Measurements from ENCODE around the gene PRR14L. TPM values are rescaled to one million over a fixed set of nuclear protein-coding genes. Genes with fewer than 3 reads are reported as not detected.
"Not testable (repeated sequence)": the region's sequence is repeated elsewhere in the genome, so short reads cannot be mapped to it uniquely, and the experiment has no call there.

Gene PRR14L
- total RNA-seq, 2 experiments from 2014 or later: 28.7 to 31.8 TPM

DNA sequence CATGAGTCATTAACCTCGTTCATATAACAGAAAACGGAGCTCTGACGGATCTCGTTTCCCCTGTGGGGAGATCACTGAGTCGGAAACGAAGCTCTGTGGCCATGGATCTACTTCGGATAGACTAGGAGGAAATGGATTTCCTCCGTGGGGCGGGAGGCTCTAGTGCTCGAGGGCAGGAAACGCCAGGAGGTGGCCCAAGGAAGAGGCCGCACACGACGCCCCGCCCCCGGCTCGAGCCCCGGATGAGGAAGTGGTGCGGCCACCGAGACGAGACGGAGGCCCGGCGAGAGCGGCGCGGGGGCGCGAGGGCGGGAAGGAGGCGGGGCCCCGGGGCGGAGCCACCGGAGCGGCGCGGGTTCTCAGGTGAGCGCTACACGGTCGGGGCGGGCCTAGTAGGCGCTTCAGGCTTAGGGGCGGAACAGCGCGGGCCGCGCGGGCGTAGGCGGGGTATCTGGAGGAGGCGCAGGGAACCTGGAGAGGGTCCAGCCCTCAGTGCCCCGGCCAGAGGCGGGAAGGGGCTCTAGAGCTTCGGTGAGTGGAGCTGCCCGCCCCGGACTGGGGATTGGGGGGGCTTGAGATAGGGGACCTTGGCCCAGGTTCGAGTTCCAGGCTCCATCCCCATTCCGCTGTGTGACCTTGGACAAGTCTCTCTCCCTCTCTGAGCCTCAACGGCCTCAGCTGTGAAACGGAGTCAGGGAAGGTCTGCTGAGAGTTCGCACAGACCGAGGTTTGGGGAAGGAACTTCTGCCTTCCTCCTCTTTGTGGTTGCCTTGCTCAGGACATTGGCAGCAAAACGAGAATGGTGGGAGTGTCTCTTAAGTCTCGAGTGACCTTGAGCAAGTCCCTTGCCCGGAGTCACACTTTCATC, 3.9 kb upstream of the PRR14L start, which contains the start of gene DEPDC5:
Gene DEPDC5 (plus strand): TSS at position 386 of the 868 bp plus-strand sequence. CDS start 903 bp downstream, outside the sequence.
- intact Hi-C loops (cut with micrococcal nuclease): loop anchor here (1.0 to 5.0 kb wide), 6 partner anchors 15 to 462 kb away; partner anchors contain the start of genes DRG1, PATZ1, PIK3IP1 and PISD
- Mint-ChIP-seq H3K27ac (peak within 1 kb of the TSS; percentile 96), H3K4me3 (peak within 1 kb of the TSS; percentile 91), H3K4me1 (ENCODE audit: low read depth) (peaks cover 37% of the 10 kb centered on the region), H3K27me3 (ENCODE audit: low read depth) (no peaks in the 10 kb centered on the region), H3K9me3 (no peaks in the 10 kb centered on the region), H3K36me3 (ENCODE audit: low read depth) (peaks cover 12% of the 10 kb centered on the region)
- peak; percentile 96 for DNase-seq
- CTCF ChIA-PET: interaction anchor here (1.9 kb wide), 1 partner anchor 89 kb away, joined by 6 read pairs; no protein-coding TSS in a partner anchor

DNA sequence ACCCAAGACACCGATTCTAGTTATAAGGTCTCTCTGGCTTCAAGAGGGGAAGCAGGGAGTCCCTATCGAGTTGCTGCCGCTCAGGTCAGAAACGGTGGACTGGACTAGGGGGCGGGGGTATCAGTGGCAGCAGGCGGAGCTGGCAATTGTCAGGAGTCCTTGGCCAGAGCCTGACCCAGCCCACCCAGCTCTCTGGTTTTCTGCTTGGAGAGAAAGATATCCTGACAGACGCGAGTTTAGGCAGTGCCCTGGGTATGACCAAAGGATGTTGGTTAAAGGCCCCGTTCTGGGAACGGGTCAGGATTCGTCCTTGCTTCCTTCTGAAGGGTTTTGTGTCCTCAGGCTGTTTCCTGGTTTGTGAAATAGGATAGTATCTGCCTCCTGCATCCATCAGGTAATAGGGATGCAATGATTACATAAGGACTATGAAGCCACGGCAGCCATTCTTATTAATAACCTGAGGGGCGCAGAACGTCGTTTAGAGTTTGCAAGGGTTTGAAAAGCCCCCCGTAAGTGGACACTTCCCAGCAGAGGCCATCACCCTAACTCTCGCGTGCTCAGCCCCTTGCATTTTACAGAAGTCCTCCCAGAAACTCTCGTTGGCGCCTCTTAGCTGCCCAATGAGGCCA, 3.2 kb upstream of the PRR14L start:
- Mint-ChIP-seq H3K4me1 (ENCODE audit: low read depth) (peaks cover 45% of the 10 kb centered on the region), H3K4me3 (peak overlapping the region; percentile 91), H3K27ac (peak overlapping the region; percentile 96), H3K36me3 (ENCODE audit: low read depth) (peaks cover 8% of the 10 kb centered on the region), H3K27me3 (ENCODE audit: low read depth) (no peaks in the 10 kb centered on the region), H3K9me3 (no peaks in the 10 kb centered on the region)
- CTCF ChIA-PET: interaction anchor here (1.9 kb wide), 1 partner anchor 88 kb away, joined by 6 read pairs; no protein-coding TSS in a partner anchor
- peak; percentile 16 for DNase-seq
- intact Hi-C loops (cut with micrococcal nuclease): loop anchor here (1.0 to 5.0 kb wide), 5 partner anchors 91 to 461 kb away; partner anchors contain the start of genes DRG1, PATZ1, PIK3IP1 and PISD

DNA sequence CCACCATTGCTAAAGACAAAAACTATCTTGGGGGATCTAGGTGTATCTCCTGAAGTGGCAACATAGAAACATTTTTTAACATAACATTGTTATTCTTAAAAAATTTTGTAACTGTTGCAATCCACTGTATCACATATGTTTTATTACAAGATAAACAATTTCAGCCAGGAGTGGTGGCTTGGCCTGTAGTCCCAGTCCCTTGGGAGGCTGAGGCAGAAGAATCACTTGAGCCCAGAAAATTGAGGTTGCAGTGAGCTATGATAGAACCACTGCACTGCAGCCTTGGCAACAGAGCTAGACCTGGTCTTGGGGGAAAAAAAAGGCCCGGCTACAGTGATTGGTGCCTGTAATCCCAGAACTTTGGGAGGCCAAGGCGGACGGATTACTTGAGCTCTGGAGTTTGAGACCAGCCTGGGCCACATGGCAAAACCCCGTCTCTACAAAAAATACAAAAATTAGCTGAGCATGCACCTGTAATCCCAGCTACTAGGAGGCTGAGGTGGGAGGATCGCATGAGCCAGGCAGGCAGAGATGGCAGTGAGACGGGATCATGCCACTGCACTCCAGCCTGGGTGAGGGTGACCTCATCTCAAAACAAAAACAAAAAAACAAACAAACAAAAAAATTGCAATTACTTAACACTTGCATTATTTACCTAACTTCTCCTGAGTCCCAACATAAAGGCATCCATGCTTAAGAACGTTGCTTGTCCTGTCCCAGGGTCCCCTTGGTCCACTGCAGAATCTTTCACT, 2.3 kb upstream of the PRR14L start:
- Mint-ChIP-seq H3K4me1 (ENCODE audit: low read depth) (peaks cover 53% of the 10 kb centered on the region), H3K27ac (peak overlapping the region; percentile 96), H3K36me3 (ENCODE audit: low read depth) (peaks cover 14% of the 10 kb centered on the region), H3K9me3 (no peaks in the 10 kb centered on the region), H3K27me3 (ENCODE audit: low read depth) (no peaks in the 10 kb centered on the region), H3K4me3 (peak overlapping the region; percentile 91)
- intact Hi-C loops (cut with micrococcal nuclease): loop anchor here (5.0 kb wide), 3 partner anchors 355 to 460 kb away; partner anchors contain the start of genes DRG1, PATZ1 and PIK3IP1
- CTCF ChIA-PET: interaction anchor here (1.9 kb wide), 1 partner anchor 87 kb away, joined by 6 read pairs; no protein-coding TSS in a partner anchor
- no peak for DNase-seq

DNA sequence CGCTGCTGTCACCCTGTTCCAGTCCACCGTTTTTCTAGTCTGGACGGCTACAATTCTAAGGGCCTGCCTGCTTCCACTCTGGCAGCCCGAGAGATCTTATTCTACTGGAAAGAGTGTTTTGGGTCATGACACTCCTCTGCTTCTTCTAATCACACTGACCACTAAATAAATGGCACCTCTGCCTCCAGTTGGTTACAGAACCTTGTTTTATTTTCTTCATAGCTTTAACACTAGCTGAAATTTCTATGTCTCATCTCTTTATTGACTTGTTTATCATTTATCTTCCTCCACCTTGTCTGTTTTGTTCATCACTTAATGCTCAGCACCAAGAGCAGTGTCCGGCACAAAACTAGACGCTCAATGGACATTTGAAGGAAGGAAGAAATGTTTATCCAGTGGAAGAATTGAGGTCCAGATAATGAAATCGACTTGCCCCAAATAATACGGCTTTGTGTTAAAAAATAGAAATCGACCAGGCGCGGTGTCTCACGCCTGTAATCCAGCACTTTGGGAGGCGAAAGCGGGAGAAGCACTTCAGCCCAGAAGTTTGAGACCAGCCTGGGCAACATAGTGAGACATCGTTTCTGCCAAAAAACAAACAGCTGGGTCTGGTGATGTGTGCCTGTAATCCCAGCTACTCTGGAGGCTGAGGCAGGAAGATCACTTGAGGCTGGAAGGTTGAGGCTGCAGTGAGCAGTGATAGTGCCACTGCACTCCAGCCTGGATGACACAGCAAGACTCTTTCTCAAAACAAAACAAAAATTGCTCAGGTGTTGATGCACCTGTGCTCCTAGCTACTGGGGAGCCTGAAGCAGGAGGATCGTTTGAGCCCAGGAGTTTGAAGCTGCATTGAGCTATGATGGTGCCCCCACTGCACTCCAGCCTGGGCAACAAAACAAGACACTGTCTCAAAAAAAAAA, 693 bp upstream of the PRR14L start:
- CTCF ChIA-PET: no interaction called here
- peak overlapping the region; percentile 87 for H3K4me3 Mint-ChIP-seq
- no peaks in the 10 kb centered on the region for H3K27me3 Mint-ChIP-seq (ENCODE audit: low read depth)
- DNase-seq: no peak
- H3K4me1 Mint-ChIP-seq (ENCODE audit: low read depth): peaks cover 62% of the 10 kb centered on the region
- intact Hi-C loops (cut with micrococcal nuclease): loop anchor here (1.0 to 5.0 kb wide), 5 partner anchors 194 to 458 kb away; partner anchors contain the start of genes DRG1, EIF4ENIF1, PATZ1 and PIK3IP1
- peak overlapping the region; percentile 93 for H3K27ac Mint-ChIP-seq
- no peaks in the 10 kb centered on the region for H3K9me3 Mint-ChIP-seq
- peaks cover 18% of the 10 kb centered on the region for H3K36me3 Mint-ChIP-seq (ENCODE audit: low read depth)

DNA sequence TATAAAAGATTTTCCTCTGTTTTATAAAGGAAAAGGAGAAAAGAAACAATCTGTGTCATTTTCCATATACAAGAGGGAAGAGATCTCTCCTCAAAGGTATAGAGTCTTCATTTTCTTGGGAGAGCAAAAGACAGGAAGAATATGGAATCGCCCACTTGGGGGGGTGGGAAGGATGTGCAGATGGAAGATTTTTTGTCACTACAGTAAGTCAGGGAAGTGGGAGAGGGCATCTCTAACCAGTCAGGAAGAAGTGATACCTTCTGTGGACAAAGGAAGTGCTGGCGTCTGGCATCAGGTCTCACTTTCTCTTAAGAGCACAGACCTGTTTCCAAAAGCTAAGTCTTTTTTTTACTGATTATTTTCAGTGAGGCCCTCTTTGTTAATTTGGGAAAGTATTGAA, 1.4 kb downstream of the PRR14L start:
- no peaks in the 10 kb centered on the region for H3K27me3 Mint-ChIP-seq (ENCODE audit: low read depth)
- H3K36me3 Mint-ChIP-seq (ENCODE audit: low read depth): peaks cover 18% of the 10 kb centered on the region
- peaks cover 52% of the 10 kb centered on the region for H3K4me1 Mint-ChIP-seq (ENCODE audit: low read depth)
- H3K4me3 Mint-ChIP-seq: peak overlapping the region; percentile 87
- CTCF ChIA-PET: interaction anchor here (1.5 kb wide), 1 partner anchor 83 kb away, joined by 4 read pairs; no protein-coding TSS in a partner anchor
- intact Hi-C loops (cut with micrococcal nuclease): no loop called here
- no peak for DNase-seq
- H3K9me3 Mint-ChIP-seq: no peaks in the 10 kb centered on the region
- no peak overlapping the region for H3K27ac Mint-ChIP-seq

DNA sequence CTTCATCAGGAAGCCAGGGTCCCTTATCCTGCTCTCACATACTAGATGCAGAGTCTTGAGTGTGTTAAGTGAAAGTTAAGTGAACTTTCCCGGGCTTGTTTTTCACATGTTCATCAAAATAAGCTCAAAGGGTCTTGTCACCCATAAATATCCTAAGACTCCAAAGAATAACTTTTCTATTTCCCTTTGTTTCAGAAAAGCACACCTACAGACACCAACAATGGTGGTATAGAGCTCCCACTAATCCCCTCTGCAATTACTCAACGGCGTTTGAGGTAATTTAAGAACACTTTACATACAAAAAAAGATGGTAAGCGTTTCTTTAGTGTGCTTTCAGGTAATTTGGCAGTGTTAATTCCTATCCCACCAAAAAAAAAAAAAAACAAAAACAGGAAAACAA, 2.5 kb downstream of the PRR14L start:
- Mint-ChIP-seq H3K4me3 (no peak overlapping the region), H3K36me3 (ENCODE audit: low read depth) (peaks cover 20% of the 10 kb centered on the region), H3K27me3 (ENCODE audit: low read depth) (no peaks in the 10 kb centered on the region), H3K9me3 (no peaks in the 10 kb centered on the region), H3K27ac (peak overlapping the region; percentile 50), H3K4me1 (ENCODE audit: low read depth) (peaks cover 47% of the 10 kb centered on the region)
- intact Hi-C loops (cut with micrococcal nuclease): no loop called here
- DNase-seq: no peak
- CTCF ChIA-PET: interaction anchor here (0.7 to 1.5 kb wide), 2 partner anchors 82 to 148 kb away, joined by 4 read pairs; no protein-coding TSS in a partner anchor

DNA sequence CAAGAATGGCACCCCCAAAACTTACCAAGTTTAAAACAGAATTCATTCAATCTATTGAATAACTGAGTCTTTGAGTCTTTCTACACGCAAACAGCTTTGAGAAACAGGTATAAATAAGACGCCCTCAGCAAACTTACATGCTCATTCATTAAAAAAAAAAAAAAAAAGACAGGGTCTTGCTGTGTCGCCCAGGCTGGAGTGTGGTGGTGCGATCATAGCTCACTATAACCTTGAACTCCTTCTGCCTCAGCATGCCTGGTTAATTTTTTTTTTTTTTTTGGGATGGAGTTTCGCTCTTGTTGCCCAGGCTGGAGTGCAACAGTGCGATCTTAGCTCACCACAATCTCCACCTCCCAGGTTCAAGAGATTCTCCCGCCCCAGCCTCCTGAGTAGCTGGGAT, 6.1 kb downstream of the PRR14L start:
- no peak overlapping the region for H3K4me3 Mint-ChIP-seq
- DNase-seq: no peak
- H3K27me3 Mint-ChIP-seq (ENCODE audit: low read depth): no peaks in the 10 kb centered on the region
- H3K27ac Mint-ChIP-seq: no peak overlapping the region
- peaks cover 20% of the 10 kb centered on the region for H3K36me3 Mint-ChIP-seq (ENCODE audit: low read depth)
- no peaks in the 10 kb centered on the region for H3K9me3 Mint-ChIP-seq
- H3K4me1 Mint-ChIP-seq (ENCODE audit: low read depth): peaks cover 45% of the 10 kb centered on the region
- CTCF ChIA-PET: interaction anchor here (0.6 to 0.9 kb wide), 3 partner anchors 13 to 226 kb away, joined by 3 to 4 read pairs (median 3); no protein-coding TSS in a partner anchor
- intact Hi-C loops (cut with micrococcal nuclease): no loop called here

DNA sequence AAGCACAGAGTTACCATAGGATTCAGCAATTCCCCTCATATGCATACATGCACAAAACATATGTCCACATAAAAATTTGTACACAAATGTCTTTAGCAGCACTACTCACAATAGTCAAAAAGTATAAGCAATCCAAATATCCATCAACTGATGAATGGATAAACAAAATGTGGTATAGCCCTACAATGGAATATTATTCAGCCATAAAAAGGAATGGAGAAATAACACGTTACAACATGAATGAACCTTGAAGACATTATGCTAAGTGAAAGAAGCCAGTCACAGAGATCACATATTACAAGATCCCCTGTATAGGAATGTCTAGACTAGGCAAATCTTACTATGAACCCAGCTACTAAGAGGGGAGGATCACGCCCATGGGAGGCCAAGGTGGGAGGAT, 7.2 kb downstream of the PRR14L start:
- peak overlapping the region; percentile 35 for H3K27ac Mint-ChIP-seq
- no peaks in the 10 kb centered on the region for H3K27me3 Mint-ChIP-seq (ENCODE audit: low read depth)
- intact Hi-C loops (cut with micrococcal nuclease): no loop called here
- DNase-seq: no peak
- CTCF ChIA-PET: no interaction called here
- no peak overlapping the region for H3K4me3 Mint-ChIP-seq
- peaks cover 22% of the 10 kb centered on the region for H3K36me3 Mint-ChIP-seq (ENCODE audit: low read depth)
- no peaks in the 10 kb centered on the region for H3K9me3 Mint-ChIP-seq
- peaks cover 44% of the 10 kb centered on the region for H3K4me1 Mint-ChIP-seq (ENCODE audit: low read depth)

DNA sequence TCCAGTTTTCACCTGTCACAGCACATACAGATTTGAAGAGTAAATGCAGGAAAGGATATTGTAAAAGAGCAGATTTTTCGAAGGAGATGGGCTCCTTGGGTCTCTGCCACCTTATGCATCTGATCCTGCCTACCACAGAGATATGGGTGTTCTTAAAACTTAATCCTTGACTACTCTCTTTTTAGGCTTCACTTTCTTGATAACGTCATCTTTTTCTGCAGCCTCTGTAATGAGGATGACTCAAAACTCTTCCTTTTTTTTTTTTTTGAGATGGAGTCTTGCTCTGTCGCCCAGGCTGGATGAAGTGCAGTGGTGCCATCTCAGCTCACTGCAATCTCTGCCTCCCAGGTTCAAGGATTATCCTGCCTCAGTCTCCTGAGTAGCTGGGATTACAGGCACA, 7.8 kb downstream of the PRR14L start:
- no peak for DNase-seq
- CTCF ChIA-PET: no interaction called here
- H3K27ac Mint-ChIP-seq: no peak overlapping the region
- intact Hi-C loops (cut with micrococcal nuclease): no loop called here
- no peaks in the 10 kb centered on the region for H3K9me3 Mint-ChIP-seq
- no peak overlapping the region for H3K4me3 Mint-ChIP-seq
- peaks cover 22% of the 10 kb centered on the region for H3K36me3 Mint-ChIP-seq (ENCODE audit: low read depth)
- H3K4me1 Mint-ChIP-seq (ENCODE audit: low read depth): peaks cover 41% of the 10 kb centered on the region
- no peaks in the 10 kb centered on the region for H3K27me3 Mint-ChIP-seq (ENCODE audit: low read depth)

DNA sequence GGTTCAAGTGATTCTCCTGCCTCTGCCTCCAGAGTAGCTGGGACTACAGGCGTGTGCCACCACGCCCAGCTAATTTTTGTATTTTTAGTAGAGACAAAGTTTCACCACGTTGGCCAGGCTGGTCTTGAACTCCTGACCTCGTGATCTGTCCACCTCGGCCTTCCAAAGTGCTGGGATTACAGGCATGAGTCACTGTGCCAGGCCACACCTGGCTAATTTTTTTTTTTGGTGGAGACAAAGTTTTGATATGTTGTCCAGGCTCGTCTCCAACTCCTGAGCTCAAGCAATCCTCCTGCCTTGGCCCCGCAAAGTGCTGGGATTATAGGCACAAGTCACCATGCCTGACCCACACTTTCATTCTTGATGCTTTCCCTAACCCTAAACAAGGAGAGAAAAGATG, 9.6 kb downstream of the PRR14L start:
- DNase-seq; intact Hi-C loops (cut with micrococcal nuclease); H3K4me3 Mint-ChIP-seq; H3K27ac Mint-ChIP-seq; H3K27me3 Mint-ChIP-seq (ENCODE audit: low read depth); H3K9me3 Mint-ChIP-seq; CTCF ChIA-PET: not testable (repeated sequence)
- Mint-ChIP-seq H3K36me3 (ENCODE audit: low read depth) (peaks cover 24% of the 10 kb centered on the region), H3K4me1 (ENCODE audit: low read depth) (peaks cover 36% of the 10 kb centered on the region)

DNA sequence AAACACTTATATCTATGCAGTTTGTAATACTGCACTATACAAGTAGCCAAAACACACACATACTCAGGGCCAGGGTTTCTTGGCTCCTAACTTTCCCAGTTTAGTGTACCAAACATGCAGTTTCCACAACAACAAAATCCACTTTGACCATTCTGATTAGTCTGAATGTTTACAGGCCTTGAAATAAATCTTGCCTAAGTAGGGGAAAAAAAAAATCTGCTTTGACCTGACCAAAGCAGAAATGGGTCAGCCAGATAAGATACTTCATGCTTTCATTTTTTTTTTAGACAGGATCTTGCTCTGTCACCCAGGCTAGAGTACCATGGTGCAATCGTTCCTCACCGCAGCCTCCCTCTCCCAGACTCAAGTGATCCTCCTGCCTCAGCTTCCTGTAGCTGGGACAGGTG, 10.1 kb downstream of the PRR14L start:
- no peak for DNase-seq
- Mint-ChIP-seq H3K27ac (no peak overlapping the region), H3K4me1 (ENCODE audit: low read depth) (peaks cover 36% of the 10 kb centered on the region), H3K9me3 (no peaks in the 10 kb centered on the region), H3K27me3 (ENCODE audit: low read depth) (no peaks in the 10 kb centered on the region), H3K4me3 (no peak overlapping the region), H3K36me3 (ENCODE audit: low read depth) (peaks cover 25% of the 10 kb centered on the region)
- intact Hi-C loops (cut with micrococcal nuclease): no loop called here
- CTCF ChIA-PET: interaction anchor here (0.6 kb wide), 1 partner anchor 34 kb away, joined by 4 read pairs; no protein-coding TSS in a partner anchor

All from activated naive CD4-positive, alpha-beta T cell treated with anti-CD3 and anti-CD28 coated beads for 36 hours (primary cell).